PC-9 (cell line): ENCODE data around the gene ZFP91.

Experiments used
- CTCF ChIP-seq: fragments of 200-600 bp; sonication (generic); conservative IDR thresholded peaks from 2 replicates; pipeline ENCODE4 v1.6.1; 2017; ENCODE audit warnings: mixed run types, antibody characterized with exemption, mild to moderate bottlenecking, moderate library complexity
- EZH2 ChIP-seq: fragments of 200-600 bp; sonication (generic); IDR thresholded peaks from 2 replicates; pipeline ENCODE4 v1.8.0; 2017; ENCODE audit warnings: antibody characterized with exemption, low read depth

GRCh38 chr11:58580311-58580710 lies 1.4 kb downstream of the ZFP91 start:
- TF ChIP-seq EZH2 (no peak), CTCF (no peak)
